H9 (cell line): ENCODE results near the gene ODAD4. TPM values are rescaled to one million over a fixed set of nuclear protein-coding genes. Genes with fewer than 3 reads are reported as not detected.
"Not testable (repeated sequence)": the region's sequence is repeated elsewhere in the genome, so short reads cannot be mapped to it uniquely, and the experiment has no call there.

Experiments
- DNase-seq: peaks from one replicate; pipeline ENCODE4 v3.0.0-alpha.2; 2017
- H2AFZ ChIP-seq: one replicate; pipeline ENCODE4 v1.6.1; 2013; ENCODE audit warnings: mild to moderate bottlenecking, low read length, control low read depth, moderate library complexity
- H2AK5ac ChIP-seq: 2 replicates; pipeline ENCODE4 v1.6.1; 2013; ENCODE audit warnings: low read length, control low read depth, mixed read lengths; ENCODE audit not compliant: insufficient read length
- H2BK120ac ChIP-seq: one replicate; pipeline ENCODE4 v1.6.1; 2013; ENCODE audit warnings: low read depth, mild to moderate bottlenecking, low read length, control low read depth, inconsistent platforms; ENCODE audit not compliant: poor library complexity, severe bottlenecking
- H2BK12ac ChIP-seq: 2 replicates; pipeline ENCODE4 v1.6.1; 2013; ENCODE audit warnings: low read length, control low read depth, mixed read lengths, low read depth; ENCODE audit not compliant: insufficient read length
- H2BK15ac ChIP-seq: 2 replicates; pipeline ENCODE4 v1.6.1; 2013; ENCODE audit warnings: low read depth, low read length, control low read depth
- H2BK20ac ChIP-seq: one replicate; pipeline ENCODE4 v1.6.1; 2013; ENCODE audit warnings: low read depth, mild to moderate bottlenecking, low read length, control low read depth, inconsistent platforms; ENCODE audit not compliant: poor library complexity, severe bottlenecking
- H2BK5ac ChIP-seq: 2 replicates; pipeline ENCODE4 v1.6.1; 2013; ENCODE audit warnings: low read length, control low read depth, mixed read lengths; ENCODE audit not compliant: insufficient read length
- H3K14ac ChIP-seq: 2 replicates; pipeline ENCODE4 v1.6.1; 2013; ENCODE audit warnings: low read length, control low read depth; ENCODE audit not compliant: insufficient read depth
- H3K18ac ChIP-seq: 2 replicates; pipeline ENCODE4 v1.6.1; 2013; ENCODE audit warnings: low read depth, mild to moderate bottlenecking, mixed read lengths, low read length, control low read depth; ENCODE audit not compliant: insufficient read length
- H3K23ac ChIP-seq: 2 replicates; pipeline ENCODE4 v1.6.1; 2013; ENCODE audit warnings: low read length, control low read depth, mixed read lengths, low read depth; ENCODE audit not compliant: insufficient read length
- H3K23me2 ChIP-seq: 2 replicates; pipeline ENCODE4 v1.6.1; 2013; ENCODE audit warnings: low read depth, mild to moderate bottlenecking, mixed read lengths, low read length, control low read depth; ENCODE audit not compliant: insufficient read length, poor library complexity, severe bottlenecking
- H3K27ac ChIP-seq: 2 replicates; pipeline ENCODE4 v1.5.1; 2013; ENCODE audit warnings: low read length, control low read depth, mixed read lengths, low read depth; ENCODE audit not compliant: insufficient read length
- H3K27me3 ChIP-seq: 2 replicates; pipeline ENCODE4 v1.6.1; 2013; ENCODE audit warnings: low read length, control low read depth, inconsistent platforms; ENCODE audit not compliant: insufficient read depth
- H3K4ac ChIP-seq: 2 replicates; pipeline ENCODE4 v1.6.1; 2013; ENCODE audit warnings: low read depth, mild to moderate bottlenecking, control low read depth, inconsistent platforms, low read length, moderate library complexity
- H3K4me1 ChIP-seq: 2 replicates; pipeline ENCODE4 v1.6.1; 2013; ENCODE audit warnings: low read length, control low read depth, inconsistent platforms; ENCODE audit not compliant: insufficient read depth
- H3K4me2 ChIP-seq: 2 replicates; pipeline ENCODE4 v1.6.1; 2013; ENCODE audit warnings: low read length, control low read depth, mixed read lengths; ENCODE audit not compliant: insufficient read length, insufficient read depth
- H3K56ac ChIP-seq: 2 replicates; pipeline ENCODE4 v1.6.1; 2013; ENCODE audit warnings: low read depth, mild to moderate bottlenecking, mixed read lengths, low read length, control low read depth; ENCODE audit not compliant: insufficient read length
- H3K79me1 ChIP-seq: 2 replicates; pipeline ENCODE4 v1.6.1; 2013; ENCODE audit warnings: low read depth, mild to moderate bottlenecking, moderate library complexity, low read length, control low read depth, inconsistent platforms; ENCODE audit not compliant: insufficient read depth, poor library complexity, severe bottlenecking
- H3K79me2 ChIP-seq: 2 replicates; pipeline ENCODE4 v1.6.1; 2013; ENCODE audit warnings: low read length, control low read depth, inconsistent platforms; ENCODE audit not compliant: insufficient read depth
- H3K9ac ChIP-seq: 2 replicates; pipeline ENCODE4 v1.6.1; 2013; ENCODE audit warnings: low read length, control low read depth, mixed read lengths; ENCODE audit not compliant: insufficient read length; ENCODE audit errors: extremely low read depth
- H3K9me3 ChIP-seq: one replicate; pipeline ENCODE4 v1.6.1; 2013; ENCODE audit warnings: low read depth, low read length, inconsistent platforms; ENCODE audit not compliant: control insufficient read depth
- H3T11ph ChIP-seq: one replicate; pipeline ENCODE4 v1.6.1; 2013; ENCODE audit warnings: mild to moderate bottlenecking, low read length, control low read depth, inconsistent platforms
- H4K20me1 ChIP-seq: one replicate; pipeline ENCODE4 v1.6.1; 2013; ENCODE audit not compliant: control insufficient read depth, insufficient read length, insufficient read depth
- H4K5ac ChIP-seq: 2 replicates; pipeline ENCODE4 v1.6.1; 2013; ENCODE audit warnings: low read depth, mild to moderate bottlenecking, mixed read lengths, low read length, control low read depth; ENCODE audit not compliant: insufficient read length
- H4K8ac ChIP-seq: replicated peaks from 2 replicates; pipeline ENCODE4 v1.6.1; 2013; ENCODE audit warnings: low read length, control low read depth, mixed read lengths, low read depth; ENCODE audit not compliant: insufficient read length
- H4K91ac ChIP-seq: 2 replicates; pipeline ENCODE4 v1.6.1; 2013; ENCODE audit warnings: low read depth, mild to moderate bottlenecking, moderate library complexity, mixed read lengths, low read length, control low read depth; ENCODE audit not compliant: insufficient read length
- H3K27ac Mint-ChIP-seq, 3 experiments: 2 replicates in 2 of 3; 3 replicates in 1 of 3; pipeline ENCODE4 v1.8.0; 2020 to 2021; ENCODE audit warnings: mixed read lengths in 3 of 3, mild to moderate bottlenecking in 1 of 3, moderate library complexity in 1 of 3
- H3K27me3 Mint-ChIP-seq: 2 replicates; pipeline ENCODE4 v1.8.0; 2021; ENCODE audit warnings: low read depth, mild to moderate bottlenecking, moderate library complexity, mixed read lengths
- H3K36me3 Mint-ChIP-seq, 3 experiments: 2 replicates in 2 of 3; 3 replicates in 1 of 3; pipeline ENCODE4 v1.8.0; 2020 to 2021; ENCODE audit warnings: low read depth in 3 of 3, mixed read lengths in 3 of 3; ENCODE audit not compliant: insufficient read depth in 1 of 3
- H3K4me1 Mint-ChIP-seq, 2 experiments: 2 replicates each; pipeline ENCODE4 v1.8.0; 2020; ENCODE audit warnings: mixed read lengths in 2 of 2
- H3K4me3 Mint-ChIP-seq, 2 experiments: 2 replicates in 1 of 2; 3 replicates in 1 of 2; pipeline ENCODE4 v1.8.0; 2020 to 2021; ENCODE audit warnings: mild to moderate bottlenecking in 2 of 2, mixed read lengths in 2 of 2, moderate library complexity in 1 of 2
- H3K9me3 Mint-ChIP-seq, 2 experiments: 2 replicates in 1 of 2; 3 replicates in 1 of 2; pipeline ENCODE4 v1.8.0; 2020; ENCODE audit warnings: mild to moderate bottlenecking in 2 of 2, mixed read lengths in 2 of 2, moderate library complexity in 1 of 2
- CTCF ChIP-seq: fragments of 200-600 bp; sonication (generic); conservative IDR thresholded peaks from 3 replicates; pipeline ENCODE4 v1.8.0; 2021; ENCODE audit warnings: antibody characterized with exemption, mild to moderate bottlenecking
- WGBS: extraction: QIAGEN DNeasy Blood & Tissue Kit; methylation state at CpG from one replicate; pipeline ENCODE4 v1.1.7; 2013; ENCODE audit warnings: missing lambda C conversion rate, low lambda C conversion rate, mixed read lengths; ENCODE audit not compliant: insufficient read length; ENCODE audit errors: extremely low coverage; 5-methylcytosine and 5-hydroxymethylcytosine counted together
- total RNA-seq: library from RNA; stranded (reverse); gene quantifications from 2 replicates; pipeline ENCODE4 v1.2.1, GENCODE V29; 2021

Gene ODAD4
- total RNA-seq, 1 experiment from 2014 or later = 2.1 TPM

- H4K8ac ChIP-seq = no peak overlapping the region
- no peak overlapping the region for H2BK20ac ChIP-seq
- H3K79me2 ChIP-seq = peaks cover 2% of the 10 kb centered on the region; the same call in 1 of the 2 replicates
- no peaks in the 10 kb centered on the region for H4K20me1 ChIP-seq
- H2AK5ac ChIP-seq = no peak overlapping the region
- Mint-ChIP-seq H3K27ac (peak overlapping the region in 1 of 3 experiments; percentile 21; a peak in 2 of 7 replicates), H3K36me3 (no peaks in the 10 kb centered on the region), H3K9me3 (no peaks in the 10 kb centered on the region), H3K4me1 (peaks cover 13 to 18% of the 10 kb centered on the region in 2 experiments), H3K4me3 (peak overlapping the region; percentile 76 to 93; a peak in 4 of 5 replicates), H3K27me3 (no peaks in the 10 kb centered on the region)
- no peaks in the 10 kb centered on the region for H3K4me1 ChIP-seq
- no peak overlapping the region for H4K5ac ChIP-seq
- H2BK15ac ChIP-seq = no peak overlapping the region
- no peak overlapping the region for H3K9ac ChIP-seq
- H4K91ac ChIP-seq = no peak overlapping the region
- TF ChIP-seq CTCF = no peak
- H3T11ph ChIP-seq = no peak overlapping the region
- H3K14ac ChIP-seq = no peak overlapping the region
- peaks cover 6% of the 10 kb centered on the region for H3K23me2 ChIP-seq
- H2AFZ ChIP-seq = no peak overlapping the region
- H3K4ac ChIP-seq = no peak overlapping the region
- H3K27me3 ChIP-seq = no peaks in the 10 kb centered on the region
- H3K56ac ChIP-seq = no peak overlapping the region
- no CpG with 5 or more reads among the region's 6 CpGs for WGBS
- no peak overlapping the region for H3K27ac ChIP-seq
- no peak overlapping the region for H3K23ac ChIP-seq
- H2BK12ac ChIP-seq = no peak overlapping the region
- H3K9me3 ChIP-seq = no peaks in the 10 kb centered on the region
- H3K18ac ChIP-seq = no peak overlapping the region
- no peak for DNase-seq
- no peak overlapping the region for H2BK120ac ChIP-seq
- H3K79me1 ChIP-seq = no peaks in the 10 kb centered on the region
- no peak overlapping the region for H2BK5ac ChIP-seq
- H3K4me2 ChIP-seq = peak overlapping the region; percentile 86
Measured at GRCh38 chr17:41928693-41929251, 1.6 kb upstream of the ODAD4 start.

- H3K27me3 ChIP-seq, H3K9me3 ChIP-seq, H3K36me3 Mint-ChIP-seq, H3K79me1 ChIP-seq, H3K9me3 Mint-ChIP-seq, H2BK20ac ChIP-seq, H3K14ac ChIP-seq, H3K4me1 ChIP-seq, H3K23me2 ChIP-seq, H3K27me3 Mint-ChIP-seq, H3T11ph ChIP-seq, H4K20me1 ChIP-seq, H3K56ac ChIP-seq, H2BK12ac ChIP-seq, H2BK5ac ChIP-seq, H3K23ac ChIP-seq, H2AFZ ChIP-seq, H3K79me2 ChIP-seq, DNase-seq, H4K5ac ChIP-seq, H2AK5ac ChIP-seq, H2BK15ac ChIP-seq, H3K9ac ChIP-seq, H2BK120ac ChIP-seq, H3K27ac ChIP-seq, H3K4ac ChIP-seq, H4K91ac ChIP-seq, H4K8ac ChIP-seq: not testable (repeated sequence)
- Mint-ChIP-seq H3K4me1 (peaks cover 19 to 21% of the 10 kb centered on the region in 2 experiments), H3K4me3 (peak overlapping the region; percentile 76 to 93), H3K27ac (peak overlapping the region; percentile 89 to 100 (median 92); a peak in 6 of 7 replicates)
- WGBS = no CpG with 5 or more reads among the region's 18 CpGs
- H3K4me2 ChIP-seq = peak overlapping the region; percentile 86
- H3K18ac ChIP-seq = peak overlapping the region; percentile 87
Measured at GRCh38 chr17:41930833-41931156, 378 bp downstream of the ODAD4 start.
